HCT116 (cell line): Measurements from ENCODE around the gene FHOD3.

Experiments used
- CTCF ChIP-seq, 3 experiments: fragments of 200-600 bp in 1 of 3; sonication (generic) in 1 of 3; IDR thresholded peaks in 2 of 3; conservative IDR thresholded peaks in 1 of 3; 2 replicates each; pipeline ENCODE4 v1.5.1; 2012 to 2017; ENCODE audit warnings: low read depth in 2 of 3, low read length in 2 of 3, antibody characterized with exemption in 1 of 3, borderline replicate concordance in 1 of 3, control low read depth in 1 of 3, mild to moderate bottlenecking in 1 of 3, mixed read lengths in 1 of 3, mixed run types in 1 of 3, moderate library complexity in 1 of 3; ENCODE audit not compliant: insufficient read depth in 1 of 3
- EGR1 ChIP-seq: IDR thresholded peaks from 2 replicates; pipeline ENCODE4 v1.6.1; 2012; ENCODE audit warnings: low read depth
- EZH2 ChIP-seq: fragments of 200-600 bp; sonication (generic); IDR thresholded peaks from 2 replicates; pipeline ENCODE4 v1.6.1; 2017; ENCODE audit warnings: antibody characterized with exemption, mixed run types
- FOSL1 ChIP-seq: IDR thresholded peaks from 2 replicates; pipeline ENCODE4 v1.6.1; 2012; ENCODE audit warnings: low read depth
- POLR2A ChIP-seq: IDR thresholded peaks from 2 replicates; pipeline ENCODE4 v1.7.0; 2011; ENCODE audit warnings: borderline replicate concordance; ENCODE audit not compliant: insufficient read depth, insufficient read length; ENCODE audit errors: extremely low read depth
- POLR2AphosphoS5 ChIP-seq: IDR thresholded peaks from 2 replicates; pipeline ENCODE4 v1.6.1; 2011; ENCODE audit warnings: mild to moderate bottlenecking, low read depth, low read length, moderate library complexity
- RAD21 ChIP-seq: IDR thresholded peaks from 2 replicates; pipeline ENCODE4 v1.6.1; 2012; ENCODE audit warnings: low read depth, mild to moderate bottlenecking
- REST ChIP-seq: IDR thresholded peaks from 2 replicates; pipeline ENCODE4 v1.6.1; 2012; ENCODE audit warnings: low read depth
- SIN3A ChIP-seq: IDR thresholded peaks from 2 replicates; pipeline ENCODE4 v1.6.1; 2012; ENCODE audit warnings: low read depth
- SP1 ChIP-seq: IDR thresholded peaks from 2 replicates; pipeline ENCODE4 v1.6.1; 2012; ENCODE audit warnings: low read depth
- TCF7L2 ChIP-seq: IDR thresholded peaks from 2 replicates; pipeline ENCODE4 v1.7.0; 2011; ENCODE audit warnings: borderline replicate concordance, inconsistent platforms; ENCODE audit not compliant: insufficient read depth, insufficient read length; ENCODE audit errors: extremely low read depth
- ZNF274 ChIP-seq: fragments of 200-500 bp; sonication (Bioruptor generic); IDR thresholded peaks from 2 replicates; pipeline ENCODE4 v1.6.1; 2014; ENCODE audit warnings: mild to moderate bottlenecking, low read depth, low read length, inconsistent platforms

- TF ChIP-seq CTCF (IDR thresholded peaks at IDR 0.05 in 2 of 3, conservative IDR thresholded peaks at IDR 0.05 in 1 of 3; ENCODE audit: borderline replicate concordance in 1 of 3, insufficient read depth in 1 of 3, low read depth in 2 of 3, low read length in 2 of 3) (no peak), POLR2A (no peak), EGR1 (no peak), RAD21 (no peak), SIN3A (no peak), TCF7L2 (no peak), ZNF274 (no peak), EZH2 (no peak), POLR2AphosphoS5 (no peak), REST (no peak), SP1 (no peak), FOSL1 (no peak)
Measured at GRCh38 chr18:36527051-36527450, 229.5 kb downstream of the FHOD3 start.
